Stimulated activated CD4-positive, alpha-beta T cell treated with anti-CD3 and anti-CD28 coated beads, Interleukin-1b, Interleukin-23, amount 100 ng/mL, for 24 hours (primary cell): ENCODE measurements around the gene FITM1.

Experiments
- DNase-seq, 4 experiments: peaks; one replicate each; pipeline ENCODE4 v3.0.0-alpha.2; 2020; ENCODE audit warnings: low read depth in 4 of 4, low spot score in 1 of 4

Gene FITM1

DNA sequence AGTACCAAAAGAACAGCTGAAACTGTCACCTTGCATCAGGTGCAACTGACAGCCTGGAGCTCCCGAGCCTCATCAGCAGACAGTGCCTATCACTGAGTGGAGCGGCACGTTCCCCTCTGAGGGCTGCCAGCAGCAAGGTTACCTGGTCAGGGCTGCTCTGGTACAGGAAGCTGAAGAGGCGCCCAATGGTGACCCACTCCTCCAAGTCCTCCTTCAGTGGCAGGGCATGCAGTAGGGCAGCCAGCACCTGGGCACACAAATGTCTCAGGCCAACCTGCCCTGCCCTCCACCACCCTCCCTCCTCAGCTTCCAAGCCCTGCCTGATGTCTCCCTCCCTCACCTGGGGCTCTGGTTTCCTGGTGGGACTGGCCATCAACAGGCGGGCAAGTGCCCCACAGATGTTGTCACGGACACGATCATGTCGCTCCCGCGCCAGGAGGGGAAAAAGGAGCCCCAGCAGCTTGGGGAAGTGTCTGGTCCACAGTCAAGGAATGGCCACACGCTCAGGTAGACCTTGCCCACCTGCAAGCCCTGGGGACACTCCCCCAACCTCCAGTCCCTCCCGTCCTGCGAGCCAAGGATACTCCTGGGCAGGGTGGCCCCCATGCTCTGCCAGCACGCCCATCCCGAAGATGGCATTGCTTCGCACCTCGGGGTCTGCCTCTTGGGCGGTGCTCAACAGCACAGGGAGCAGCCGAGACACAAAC is 51.1 kb downstream of the FITM1 start:
- no peak for DNase-seq
